ENCODE results near the gene KIF3A.
A peak's percentile ranks its signal among the peaks of the same experiment; 100 is the strongest.

KIF3A gene

GRCh38 chr5:132729896-132730295 lies 7.5 kb downstream of the KIF3A start:
- no peak overlapping the region for H3K4me3 ChIP-seq (ENCODE audit: low read depth, low read length)
- no peak for DNase-seq (ENCODE audit: low read depth)
- TF ChIP-seq CTCF (IDR thresholded peaks at IDR 0.05; ENCODE audit: low read depth, low read length, missing control alignments): no peak

- DNase-seq (ENCODE audit: low read depth): no peak
These were observed 11.6 kb downstream of the KIF3A start for GRCh38 chr5:132725745-132726144.

GRCh38 chr5:132718544-132719312 lies 18.6 kb downstream of the KIF3A start:
- DNase-seq (ENCODE audit: low read depth): no peak
- no peak for TF ChIP-seq CTCF (IDR thresholded peaks at IDR 0.05; ENCODE audit: low read depth, low read length, missing control alignments)
- no peak overlapping the region for H3K4me3 ChIP-seq (ENCODE audit: low read depth, low read length)

More at GRCh38 chr5:132725745-132726144, 11.6 kb downstream of the KIF3A start:
- no peak overlapping the region for H3K4me3 ChIP-seq (ENCODE audit: low read depth, low read length)
- TF ChIP-seq CTCF (IDR thresholded peaks at IDR 0.05; ENCODE audit: low read depth, low read length, missing control alignments): no peak

GRCh38 chr5:132714456-132715307 lies 22.7 kb downstream of the KIF3A start:
- TF ChIP-seq CTCF (IDR thresholded peaks at IDR 0.05; ENCODE audit: low read depth, low read length, missing control alignments): peak; percentile 5
- DNase-seq (ENCODE audit: low read depth): no peak
- H3K4me3 ChIP-seq (ENCODE audit: low read depth, low read length): no peak overlapping the region

- H3K4me3 ChIP-seq (ENCODE audit: low read depth, low read length): no peak overlapping the region
- DNase-seq (ENCODE audit: low read depth): no peak
- no peak for TF ChIP-seq CTCF (IDR thresholded peaks at IDR 0.05; ENCODE audit: low read depth, low read length, missing control alignments)
These were observed 28.7 kb downstream of the KIF3A start for GRCh38 chr5:132708645-132709044.

- TF ChIP-seq CTCF (IDR thresholded peaks at IDR 0.05; ENCODE audit: low read depth, low read length, missing control alignments): no peak
- H3K4me3 ChIP-seq (ENCODE audit: low read depth, low read length): no peak overlapping the region
- DNase-seq (ENCODE audit: low read depth): no peak
These were observed 32.5 kb downstream of the KIF3A start for GRCh38 chr5:132704875-132705274.
